Stimulated activated CD4-positive, alpha-beta T cell treated with anti-CD3 and anti-CD28 coated beads, Interleukin-1b, Interleukin-23, amount 100 ng/mL, for 4 hours (primary cell): Measurements from ENCODE around the gene UBE2C.

Experiments used
- DNase-seq, 2 donors: peaks; one replicate each; pipeline ENCODE4 v3.0.0-alpha.2; 2020; ENCODE audit warnings: low read depth in 2 of 2

UBE2C gene

GRCh38 chr20:45833030-45833882 lies 20.8 kb downstream of the UBE2C start, which contains the start of gene SNX21:
SNX21 (plus strand) TSS chr20:45833799; CDS start chr20:45833920, 121 bp downstream.
- no peak for DNase-seq

- peak; percentile 25 to 48 for DNase-seq
Measured at GRCh38 chr20:45833883-45834796, 21.7 kb downstream of the UBE2C start.

- DNase-seq, result no peak
Measured at GRCh38 chr20:45834797-45835161, 22.3 kb downstream of the UBE2C start.

- DNase-seq, result no peak
Measured at GRCh38 chr20:45835329-45835765, 22.9 kb downstream of the UBE2C start.

- DNase-seq, result no peak
Measured at GRCh38 chr20:45835825-45836224, 23.4 kb downstream of the UBE2C start.

GRCh38 chr20:45836841-45837240 lies 24.4 kb downstream of the UBE2C start:
- no peak for DNase-seq

GRCh38 chr20:45840700-45841198 lies 28.3 kb downstream of the UBE2C start:
- DNase-seq, result no peak

- no peak for DNase-seq
Measured at GRCh38 chr20:45841407-45842129, 29.1 kb downstream of the UBE2C start.

- no peak for DNase-seq
Measured at GRCh38 chr20:45842169-45842812, 29.8 kb downstream of the UBE2C start.

- no peak for DNase-seq
Measured at GRCh38 chr20:45843506-45843905, 31.1 kb downstream of the UBE2C start.

- DNase-seq, result no peak
Measured at GRCh38 chr20:45845452-45845851, 33.0 kb downstream of the UBE2C start.

- DNase-seq, result no peak
Measured at GRCh38 chr20:45848421-45848820, 36.0 kb downstream of the UBE2C start.

GRCh38 chr20:45848969-45849582 lies 36.6 kb downstream of the UBE2C start:
- no peak for DNase-seq

- no peak for DNase-seq
Measured at GRCh38 chr20:45850238-45850637, 37.8 kb downstream of the UBE2C start.

GRCh38 chr20:45850926-45851325 lies 38.5 kb downstream of the UBE2C start:
- DNase-seq, result no peak

GRCh38 chr20:45851501-45851900 lies 39.1 kb downstream of the UBE2C start:
- DNase-seq, result no peak

- no peak for DNase-seq
Measured at GRCh38 chr20:45852326-45852725, 39.9 kb downstream of the UBE2C start.

- no peak for DNase-seq
Measured at GRCh38 chr20:45853484-45853883, 41.0 kb downstream of the UBE2C start.

GRCh38 chr20:45857114-45857881 lies 44.9 kb downstream of the UBE2C start, which contains the start of the genes ACOT8 and ZSWIM3:
ACOT8 (minus strand) TSS chr20:45857392; CDS start chr20:45857315, 77 bp downstream.
ZSWIM3 (plus strand) TSS chr20:45857614; CDS start chr20:45857826, 212 bp downstream.
- peak; percentile 62 to 91 for DNase-seq

GRCh38 chr20:45857882-45858216 lies 45.4 kb downstream of the UBE2C start:
- DNase-seq, result no peak
